Gastroesophageal sphincter (tissue), 4 donors: ENCODE results near the gene VAV3. TPM values are rescaled to one million over a fixed set of nuclear protein-coding genes. Genes with fewer than 3 reads are reported as not detected.
"Not testable (repeated sequence)": the region's sequence is repeated elsewhere in the genome, so short reads cannot be mapped to it uniquely, and the experiment has no call there.

Experiments used
- ATAC-seq: fragments of 150-250 bp; one replicate; pipeline ENCODE4 v1.9.1; 2016; ENCODE audit warnings: mild to moderate bottlenecking, moderate library complexity
- H3K27ac ChIP-seq, 4 donors: fragments of 200-600 bp; sonication (generic) in 3 of 4; 1 replicate in 3 of 4; 2 replicates in 1 of 4; pipeline ENCODE4 v1.5.1; 2016 to 2019
- H3K27me3 ChIP-seq: fragments of 200-600 bp; sonication (generic); one replicate; pipeline ENCODE4 v1.5.1; 2019
- H3K36me3 ChIP-seq, 2 donors: fragments of 200-600 bp; sonication (generic); one replicate each; pipeline ENCODE4 v1.5.1; 2019; ENCODE audit warnings: control low read depth in 1 of 2
- H3K4me1 ChIP-seq, 3 donors: fragments of 200-600 bp; sonication (generic); 1 replicate in 2 of 3; 2 replicates in 1 of 3; pipeline ENCODE4 v1.5.1; 2016 to 2019; ENCODE audit warnings: control low read depth in 2 of 3
- H3K4me3 ChIP-seq, 2 donors: fragments of 200-600 bp; sonication (generic); one replicate each; pipeline ENCODE4 v1.5.1; 2019; ENCODE audit warnings: mild to moderate bottlenecking in 1 of 2, moderate library complexity in 1 of 2
- H3K9me3 ChIP-seq, 3 donors: fragments of 200-600 bp; sonication (generic); one replicate each; pipeline ENCODE4 v1.5.1; 2017 to 2019; ENCODE audit warnings: control low read depth in 2 of 3
- CTCF ChIP-seq, 4 experiments: fragments of 200-600 bp in 2 of 4; fragments of 450-650 bp in 2 of 4; sonication (generic) in 1 of 4; IDR thresholded peaks; one replicate each; pipeline ENCODE4 v1.5.1; 2017 to 2019; ENCODE audit warnings: antibody characterized with exemption in 4 of 4, mild to moderate bottlenecking in 2 of 4, moderate library complexity in 2 of 4
- EP300 ChIP-seq: sonication (generic); formaldehyde crosslinking; IDR thresholded peaks from one replicate; pipeline ENCODE4 v1.6.1; 2017; ENCODE audit warnings: antibody characterized with exemption, mild to moderate bottlenecking
- POLR2A ChIP-seq, 2 donors: fragments of 450-650 bp; IDR thresholded peaks; one replicate each; pipeline ENCODE4 v1.6.1; 2017; ENCODE audit warnings: antibody characterized with exemption in 2 of 2, mild to moderate bottlenecking in 2 of 2, moderate library complexity in 1 of 2
- POLR2AphosphoS5 ChIP-seq: sonication (generic); formaldehyde crosslinking; IDR thresholded peaks from one replicate; pipeline ENCODE4 v1.6.1; 2017; ENCODE audit warnings: antibody characterized with exemption
- WGBS, 2 donors: methylation state at CpG; one replicate each; pipeline ENCODE4 v1.1.5; 2018; ENCODE audit warnings: low coverage in 1 of 2; 5-methylcytosine and 5-hydroxymethylcytosine counted together
- total RNA-seq, 4 donors: library from RNA; depleted of rRNA; stranded (reverse); fragments of >200 nt; gene quantifications; one replicate each; pipeline ENCODE4 v1.1.0, GENCODE V29; 2016

VAV3 gene
- total RNA-seq, 4 donors from 2014 or later, result 1.3 to 4.7 (median 2.9) TPM

GRCh38 chr1:108007531-108007930 lies 42.6 kb upstream of the VAV3 start:
- TF ChIP-seq POLR2AphosphoS5, result no peak
- no peak for TF ChIP-seq CTCF (IDR thresholded peaks at IDR 0.05)
- TF ChIP-seq EP300, result no peak
- TF ChIP-seq POLR2A (IDR thresholded peaks at IDR 0.05), result no peak
- Histone ChIP-seq H3K4me3 (no peak overlapping the region), H3K9me3 (no peaks in the 10 kb centered on the region)

GRCh38 chr1:108007070-108007469 lies 42.1 kb upstream of the VAV3 start:
- H3K36me3 ChIP-seq, result no peaks in the 10 kb centered on the region
- no peaks in the 10 kb centered on the region for H3K9me3 ChIP-seq
- H3K27me3 ChIP-seq, result no peaks in the 10 kb centered on the region
- no peak overlapping the region for H3K4me3 ChIP-seq
- H3K27ac ChIP-seq, result no peak overlapping the region
- no peak for ATAC-seq
- no peaks in the 10 kb centered on the region for H3K4me1 ChIP-seq
- TF ChIP-seq POLR2A (IDR thresholded peaks at IDR 0.05) (no peak), CTCF (IDR thresholded peaks at IDR 0.05) (no peak), EP300 (no peak), POLR2AphosphoS5 (no peak)
- WGBS, 2 donors, result 63 to 80% methylated on average over 1 of the region's 1 CpG

More at GRCh38 chr1:108007531-108007930, 42.6 kb upstream of the VAV3 start:
- Histone ChIP-seq H3K27me3 (no peaks in the 10 kb centered on the region), H3K27ac (no peak overlapping the region), H3K4me1 (no peaks in the 10 kb centered on the region), H3K36me3 (no peaks in the 10 kb centered on the region)
- WGBS, 2 donors, result 69 to 83% methylated on average over 2 of the region's 2 CpGs
- ATAC-seq, result no peak

GRCh38 chr1:108004919-108005318 lies 39.9 kb upstream of the VAV3 start:
- not testable (repeated sequence) for H3K4me3 ChIP-seq, H3K27me3 ChIP-seq, H3K9me3 ChIP-seq, H3K27ac ChIP-seq, H3K4me1 ChIP-seq, H3K36me3 ChIP-seq, ATAC-seq
- 60 to 93% methylated on average over 1 to 3 of the region's 3 CpGs for WGBS, 2 donors

GRCh38 chr1:108000620-108001111 lies 35.7 kb upstream of the VAV3 start:
- 0 to 10% methylated on average over 2 of the region's 2 CpGs for WGBS, 2 donors
- H3K4me1 ChIP-seq, result peaks cover 0 to 8% (median 0%) of the 10 kb centered on the region in 3 donors
- H3K27ac ChIP-seq, result no peak overlapping the region
- no peaks in the 10 kb centered on the region for H3K36me3 ChIP-seq
- no peaks in the 10 kb centered on the region for H3K27me3 ChIP-seq
- no peak for TF ChIP-seq CTCF (IDR thresholded peaks at IDR 0.05)
- TF ChIP-seq POLR2AphosphoS5, result no peak
- TF ChIP-seq POLR2A (IDR thresholded peaks at IDR 0.05), result no peak
- TF ChIP-seq EP300, result no peak
- H3K4me3 ChIP-seq, result no peak overlapping the region
- ATAC-seq, result no peak
- no peaks in the 10 kb centered on the region for H3K9me3 ChIP-seq

GRCh38 chr1:108000184-108000583 lies 35.2 kb upstream of the VAV3 start:
- no peak overlapping the region for H3K27ac ChIP-seq
- no peaks in the 10 kb centered on the region for H3K27me3 ChIP-seq
- no peaks in the 10 kb centered on the region for H3K9me3 ChIP-seq
- H3K4me3 ChIP-seq, result no peak overlapping the region
- H3K36me3 ChIP-seq, result no peaks in the 10 kb centered on the region
- no peak for ATAC-seq
- 74% methylated on average over 6 of the region's 6 CpGs; no CpG with 5 or more reads in 1 of the 2 donors for WGBS, 2 donors
- no peak for TF ChIP-seq CTCF (IDR thresholded peaks at IDR 0.05)
- peaks cover 0 to 8% (median 0%) of the 10 kb centered on the region in 3 donors for H3K4me1 ChIP-seq
